HUES6 (cell line): ENCODE measurements around the gene NHERF2.

Experiments
- H3K27ac ChIP-seq: 2 replicates; pipeline ENCODE4 v1.7.0; 2013; ENCODE audit warnings: low read depth, mild to moderate bottlenecking, low read length, inconsistent platforms
- H3K27me3 ChIP-seq: 2 replicates; pipeline ENCODE4 v1.6.1; 2013; ENCODE audit warnings: low read length; ENCODE audit not compliant: control insufficient read depth, insufficient read depth
- H3K36me3 ChIP-seq: 2 replicates; pipeline ENCODE4 v1.6.1; 2013; ENCODE audit warnings: low read length; ENCODE audit not compliant: control insufficient read depth, insufficient read depth
- H3K4me1 ChIP-seq: 2 replicates; pipeline ENCODE4 v1.6.1; 2013; ENCODE audit warnings: low read length; ENCODE audit not compliant: control insufficient read depth, insufficient read depth
- H3K4me3 ChIP-seq: 2 replicates; pipeline ENCODE4 v1.5.1; 2013; ENCODE audit warnings: low read depth, low read length
- H3K9ac ChIP-seq: one replicate; pipeline ENCODE4 v1.6.1; 2013; ENCODE audit warnings: mild to moderate bottlenecking, low read length
- H3K9me3 ChIP-seq: 2 replicates; pipeline ENCODE4 v1.6.1; 2013; ENCODE audit warnings: low read depth, low read length; ENCODE audit not compliant: control insufficient read depth, insufficient read depth

NHERF2 gene

GRCh38 chr16:2023092-2024031 lies 3.3 kb upstream of the NHERF2 start:
- Histone ChIP-seq H3K27ac (no peak overlapping the region), H3K4me1 (peaks cover 17% of the 10 kb centered on the region), H3K36me3 (no peaks in the 10 kb centered on the region), H3K27me3 (peaks cover 64% of the 10 kb centered on the region), H3K4me3 (peak overlapping the region; percentile 64), H3K9ac (peak overlapping the region; percentile 41), H3K9me3 (no peaks in the 10 kb centered on the region)

GRCh38 chr16:2024032-2024420 lies 2.7 kb upstream of the NHERF2 start:
- Histone ChIP-seq H3K27me3 (peaks cover 59% of the 10 kb centered on the region), H3K4me1 (peaks cover 17% of the 10 kb centered on the region), H3K36me3 (no peaks in the 10 kb centered on the region), H3K4me3 (peak overlapping the region; percentile 64; the same call in 1 of the 2 replicates), H3K9ac (no peak overlapping the region), H3K9me3 (no peaks in the 10 kb centered on the region), H3K27ac (no peak overlapping the region)

- Histone ChIP-seq H3K27ac (no peak overlapping the region), H3K36me3 (no peaks in the 10 kb centered on the region), H3K9me3 (no peaks in the 10 kb centered on the region), H3K4me1 (peaks cover 17% of the 10 kb centered on the region), H3K27me3 (peaks cover 47% of the 10 kb centered on the region), H3K9ac (no peak overlapping the region), H3K4me3 (no peak overlapping the region)
Observed at GRCh38 chr16:2025251-2025650, 1.5 kb upstream of the NHERF2 start.

- Histone ChIP-seq H3K9me3 (no peaks in the 10 kb centered on the region), H3K27me3 (peaks cover 40% of the 10 kb centered on the region), H3K27ac (no peak overlapping the region), H3K4me1 (peaks cover 17% of the 10 kb centered on the region), H3K4me3 (peak overlapping the region; percentile 52; the same call in 1 of the 2 replicates), H3K36me3 (no peaks in the 10 kb centered on the region), H3K9ac (no peak overlapping the region)
Observed at GRCh38 chr16:2025878-2026460, 733 bp upstream of the NHERF2 start.

- Histone ChIP-seq H3K4me3 (peak overlapping the region; percentile 48), H3K4me1 (peaks cover 17% of the 10 kb centered on the region), H3K27me3 (peaks cover 30% of the 10 kb centered on the region), H3K9me3 (no peaks in the 10 kb centered on the region), H3K9ac (peak overlapping the region; percentile 45), H3K27ac (no peak overlapping the region), H3K36me3 (no peaks in the 10 kb centered on the region)
Observed at GRCh38 chr16:2027024-2028010, 615 bp downstream of the NHERF2 start.

- Histone ChIP-seq H3K27ac (no peak overlapping the region), H3K27me3 (peaks cover 30% of the 10 kb centered on the region), H3K36me3 (no peaks in the 10 kb centered on the region), H3K9ac (no peak overlapping the region), H3K4me3 (no peak overlapping the region), H3K9me3 (no peaks in the 10 kb centered on the region), H3K4me1 (peaks cover 17% of the 10 kb centered on the region)
Observed at GRCh38 chr16:2028146-2028545, 1.4 kb downstream of the NHERF2 start.

GRCh38 chr16:2028620-2029220 lies 2.0 kb downstream of the NHERF2 start:
- H3K9ac ChIP-seq: no peak overlapping the region
- H3K27me3 ChIP-seq: peaks cover 30% of the 10 kb centered on the region
- H3K27ac ChIP-seq: no peak overlapping the region
- H3K36me3 ChIP-seq: no peaks in the 10 kb centered on the region
- H3K9me3 ChIP-seq: no peaks in the 10 kb centered on the region
- no peak overlapping the region for H3K4me3 ChIP-seq
- H3K4me1 ChIP-seq: peaks cover 22% of the 10 kb centered on the region

- H3K4me1 ChIP-seq: peaks cover 20% of the 10 kb centered on the region
- no peak overlapping the region for H3K4me3 ChIP-seq
- no peaks in the 10 kb centered on the region for H3K9me3 ChIP-seq
- no peak overlapping the region for H3K9ac ChIP-seq
- H3K27me3 ChIP-seq: peaks cover 24% of the 10 kb centered on the region
- H3K36me3 ChIP-seq: no peaks in the 10 kb centered on the region
- no peak overlapping the region for H3K27ac ChIP-seq
Observed at GRCh38 chr16:2029350-2029749, 2.6 kb downstream of the NHERF2 start.

GRCh38 chr16:2030036-2030435 lies 3.3 kb downstream of the NHERF2 start:
- no peak overlapping the region for H3K4me3 ChIP-seq
- peaks cover 20% of the 10 kb centered on the region for H3K4me1 ChIP-seq
- H3K36me3 ChIP-seq: no peaks in the 10 kb centered on the region
- H3K9ac ChIP-seq: no peak overlapping the region
- H3K27me3 ChIP-seq: peaks cover 24% of the 10 kb centered on the region
- H3K27ac ChIP-seq: no peak overlapping the region
- no peaks in the 10 kb centered on the region for H3K9me3 ChIP-seq

GRCh38 chr16:2031081-2031577 lies 4.4 kb downstream of the NHERF2 start:
- H3K27me3 ChIP-seq: peaks cover 17% of the 10 kb centered on the region
- H3K4me3 ChIP-seq: no peak overlapping the region
- H3K9ac ChIP-seq: no peak overlapping the region
- no peaks in the 10 kb centered on the region for H3K36me3 ChIP-seq
- peaks cover 26% of the 10 kb centered on the region for H3K4me1 ChIP-seq
- no peaks in the 10 kb centered on the region for H3K9me3 ChIP-seq
- H3K27ac ChIP-seq: no peak overlapping the region
